Endothelial cell of umbilical vein (primary cell): ENCODE measurements around the gene ERICH6B. TPM values are rescaled to one million over a fixed set of nuclear protein-coding genes. Genes with fewer than 3 reads are reported as not detected.

Experiments
- BruUV-seq: library from RNA; stranded (reverse); fragments of 400-500 nt; replicated peaks from 2 replicates; lab custom pipeline; 2021; lab: Mats Ljungman, UMichigan
- CTCF ChIA-PET: fragments of 300-600, 350-600 bp; sonication (Branson Sonifier 250); formaldehyde crosslinking; loops from one replicate; lab custom pipeline; 2021; ENCODE audit warnings: antibody characterized with exemption, inconsistent platforms; lab: Charles Lee
- POLR2A ChIA-PET: fragments of 300-600, 350-600 bp; sonication (Branson Sonifier 250); formaldehyde crosslinking; loops from one replicate; lab custom pipeline; 2021; ENCODE audit warnings: antibody characterized with exemption, inconsistent platforms; lab: Charles Lee
- DNase-seq: peaks from one replicate; pipeline ENCODE4 v3.0.0-alpha.2; 2011; ENCODE audit warnings: low read depth, low spot score
- FAIRE-seq: peaks from 2 replicates; lab custom pipeline; 2011; peaks lifted over from hg19 to GRCh38; lab: Jason Lieb, UNC
- H2AFZ ChIP-seq: 2 replicates; pipeline ENCODE4 v1.6.0; 2012; ENCODE audit warnings: low read depth, low read length, control low read depth, inconsistent platforms
- H3K27ac ChIP-seq: 2 replicates; pipeline ENCODE4 v1.5.1; 2011; ENCODE audit warnings: low read depth, mild to moderate bottlenecking, control low read depth, low read length, moderate library complexity; ENCODE audit not compliant: insufficient read depth
- H3K27me3 ChIP-seq, 2 experiments: 2 replicates each; pipeline versions ENCODE4 v1.6.0 to v1.6.1; 2011; ENCODE audit warnings: low read length in 2 of 2, mixed read lengths in 1 of 2; ENCODE audit not compliant: control insufficient read depth in 2 of 2, insufficient read depth in 2 of 2
- H3K36me3 ChIP-seq, 2 experiments: 2 replicates in 1 of 2; 3 replicates in 1 of 2; pipeline ENCODE4 v1.5.1; 2011; ENCODE audit warnings: low read length in 2 of 2, mild to moderate bottlenecking in 1 of 2, moderate library complexity in 1 of 2; ENCODE audit not compliant: control insufficient read depth in 2 of 2, insufficient read depth in 2 of 2; ENCODE audit errors: extremely low read depth in 1 of 2
- H3K4me1 ChIP-seq: 3 replicates; pipeline ENCODE4 v1.5.1; 2011; ENCODE audit warnings: mild to moderate bottlenecking, low read length; ENCODE audit not compliant: control insufficient read depth, insufficient read depth; ENCODE audit errors: extremely low read depth
- H3K4me2 ChIP-seq: 2 replicates; pipeline ENCODE4 v1.6.1; 2011; ENCODE audit warnings: low read length, control low read depth, mixed read lengths; ENCODE audit not compliant: insufficient read depth
- H3K4me3 ChIP-seq, 3 experiments: fragments of 200-600 bp in 1 of 3; sonication (generic), shearing (Covaris generic) in 1 of 3; replicated peaks in 1 of 3; 2 replicates each; pipeline ENCODE4 v1.5.1; 2011 to 2016; ENCODE audit warnings: control low read depth in 3 of 3, low read length in 3 of 3, mild to moderate bottlenecking in 2 of 3, inconsistent platforms in 1 of 3, low read depth in 1 of 3, moderate library complexity in 1 of 3; ENCODE audit not compliant: insufficient read depth in 1 of 3
- H3K79me2 ChIP-seq: 2 replicates; pipeline ENCODE4 v1.6.0; 2012; ENCODE audit warnings: low read length, inconsistent platforms; ENCODE audit not compliant: control insufficient read depth, insufficient read depth
- H3K9ac ChIP-seq: replicated peaks from 2 replicates; pipeline ENCODE3; 2011; ENCODE audit warnings: low read length, control low read depth; ENCODE audit not compliant: insufficient read depth; ENCODE audit errors: extremely low read depth
- H3K9me1 ChIP-seq: replicated peaks from 3 replicates; pipeline ENCODE4 v1.6.0; 2011; ENCODE audit warnings: mild to moderate bottlenecking, low read length; ENCODE audit not compliant: control insufficient read depth, insufficient read depth; ENCODE audit errors: extremely low read depth
- H3K9me3 ChIP-seq: replicated peaks from 2 replicates; pipeline ENCODE4 v1.5.1; 2012; ENCODE audit warnings: low read length, inconsistent platforms; ENCODE audit not compliant: control insufficient read depth, insufficient read depth
- H4K20me1 ChIP-seq: replicated peaks from 2 replicates; pipeline ENCODE3; 2011; ENCODE audit warnings: mild to moderate bottlenecking, low read length; ENCODE audit not compliant: control insufficient read depth, insufficient read depth; ENCODE audit errors: extremely low read depth
- CTCF ChIP-seq, 2 donors: IDR thresholded peaks; 1 replicate in 1 of 2; 2 replicates in 1 of 2; pipeline ENCODE4 v1.5.1; 2011; ENCODE audit warnings: low read length in 2 of 2, mild to moderate bottlenecking in 2 of 2, moderate library complexity in 2 of 2, control low read depth in 1 of 2, inconsistent platforms in 1 of 2, low read depth in 1 of 2; ENCODE audit not compliant: insufficient read depth in 1 of 2; ENCODE audit errors: extremely low read depth in 1 of 2
- EZH2 ChIP-seq: IDR thresholded peaks from 2 replicates; pipeline ENCODE4 v1.6.1; 2012; ENCODE audit warnings: borderline replicate concordance, low read depth, mild to moderate bottlenecking, moderate library complexity, low read length, inconsistent platforms; ENCODE audit not compliant: severe bottlenecking
- FOS ChIP-seq: IDR thresholded peaks from 2 replicates; pipeline ENCODE4 v1.6.1; 2011; ENCODE audit warnings: mild to moderate bottlenecking, low read length, moderate library complexity, borderline replicate concordance; ENCODE audit not compliant: insufficient read depth
- GATA2 ChIP-seq: IDR thresholded peaks from 2 replicates; pipeline ENCODE4 v1.7.0; 2011; ENCODE audit warnings: low read depth, mild to moderate bottlenecking, moderate library complexity, mixed read lengths, low read length; ENCODE audit not compliant: insufficient read length, insufficient read depth
- JUN ChIP-seq: IDR thresholded peaks from 2 replicates; pipeline ENCODE4 v1.6.1; 2011; ENCODE audit warnings: borderline replicate concordance, low read depth; ENCODE audit not compliant: insufficient read length, insufficient read depth
- MAX ChIP-seq: IDR thresholded peaks from 2 replicates; pipeline ENCODE4 v1.6.1; 2011; ENCODE audit not compliant: insufficient read depth, insufficient read length
- MYC ChIP-seq: IDR thresholded peaks from one replicate; pipeline ENCODE4 v1.6.1; 2011; ENCODE audit warnings: mild to moderate bottlenecking, low read depth, low read length
- POLR2A ChIP-seq: IDR thresholded peaks from 2 replicates; pipeline ENCODE4 v1.6.1; 2012; ENCODE audit warnings: low read depth, mild to moderate bottlenecking, control low read depth, low read length
- POLR2AphosphoS5 ChIP-seq: IDR thresholded peaks from 2 replicates; pipeline ENCODE4 v1.6.1; 2012; ENCODE audit warnings: low read depth, mild to moderate bottlenecking, control low read depth, low read length, moderate library complexity; ENCODE audit not compliant: insufficient read depth
- dilution Hi-C: fragments of 300-500 bp; cut with MboI; formaldehyde crosslinking; loops from one replicate; pipeline ENCODE4 v1.15.0; 2019; ENCODE audit warnings: low sequenced_read_pairs; ENCODE audit not compliant: extremely low pct_ligation_motif_present
- intact Hi-C: fragments of 100-400 bp; cut with micrococcal nuclease; formaldehyde crosslinking; loops from one replicate; pipeline ENCODE4 v1.10.0; 2022
- polyA plus RNA-seq, 4 experiments: library from polyadenylated mRNA; depleted of rRNA in 3 of 4; stranded (reverse) in 3 of 4; unstranded in 1 of 4; fragments of >200 nt; gene quantifications; 2 replicates each; pipeline versions ENCODE4 v1.2.1 to v1.2.3, GENCODE V29; 2011 to 2012; ENCODE audit warnings: missing spikeins in 1 of 4
- total RNA-seq: library from RNA; stranded (reverse); gene quantifications from 2 replicates; pipeline ENCODE4 v1.2.3, GENCODE V29; 2021

The ERICH6B gene
- total and polyA plus RNA-seq, 2 donors (not counting 3 experiments of a cell fraction or from before 2014, with no cell fraction given): not detected

GRCh38 chr13:45508776-45509175 is 106.8 kb downstream of the ERICH6B start:
- Histone ChIP-seq H3K27ac (no peak overlapping the region), H3K9me3 (no peaks in the 10 kb centered on the region), H3K27me3 (no peaks in the 10 kb centered on the region), H3K36me3 (peaks cover 12 to 18% of the 10 kb centered on the region in 2 experiments), H3K9me1 (no peaks in the 10 kb centered on the region), H3K79me2 (peaks cover 3% of the 10 kb centered on the region), H4K20me1 (no peaks in the 10 kb centered on the region), H3K4me3 (no peak overlapping the region), H3K4me2 (no peak overlapping the region), H2AFZ (no peak overlapping the region), H3K4me1 (peaks cover 14% of the 10 kb centered on the region), H3K9ac (no peak overlapping the region)
- intact Hi-C loops: no loop called here
- FAIRE-seq (no peak), DNase-seq (no peak)
- CTCF ChIA-PET: interaction anchor here (0.8 kb wide), 1 partner anchor 10 kb away, joined by 3 read pairs; no protein-coding TSS in a partner anchor
- BruUV-seq: no TSS peak
- POLR2A ChIA-PET: no interaction called here
- no peak for TF ChIP-seq EZH2
- no peak for TF ChIP-seq CTCF (IDR thresholded peaks at IDR 0.05; ENCODE audit: extremely low read depth in 1 of 2, insufficient read depth in 1 of 2, low read depth in 1 of 2, low read length in 2 of 2)
- no peak for TF ChIP-seq MAX
- TF ChIP-seq FOS: no peak
- TF ChIP-seq POLR2A: no peak
- TF ChIP-seq MYC: no peak
- TF ChIP-seq GATA2: no peak
- TF ChIP-seq POLR2AphosphoS5: no peak
- no peak for TF ChIP-seq JUN
- dilution Hi-C loops: no loop called here
